GM18499 (cell line): ENCODE measurements around the gene C1orf53.
A peak's percentile ranks its signal among the peaks of the same experiment; 100 is the strongest.
"Not testable (repeated sequence)": the region's sequence is repeated elsewhere in the genome, so short reads cannot be mapped to it uniquely, and the experiment has no call there.

ENCODE experiments used
- ATAC-seq: cut with Tn5 transposase; IDR thresholded peaks from one replicate; pipeline ENCODE4 v1.9.1; 2021; ENCODE audit warnings: moderate number of reproducible peaks; ENCODE audit not compliant: insufficient read depth, unreplicated experiment

The C1orf53 gene

DNA sequence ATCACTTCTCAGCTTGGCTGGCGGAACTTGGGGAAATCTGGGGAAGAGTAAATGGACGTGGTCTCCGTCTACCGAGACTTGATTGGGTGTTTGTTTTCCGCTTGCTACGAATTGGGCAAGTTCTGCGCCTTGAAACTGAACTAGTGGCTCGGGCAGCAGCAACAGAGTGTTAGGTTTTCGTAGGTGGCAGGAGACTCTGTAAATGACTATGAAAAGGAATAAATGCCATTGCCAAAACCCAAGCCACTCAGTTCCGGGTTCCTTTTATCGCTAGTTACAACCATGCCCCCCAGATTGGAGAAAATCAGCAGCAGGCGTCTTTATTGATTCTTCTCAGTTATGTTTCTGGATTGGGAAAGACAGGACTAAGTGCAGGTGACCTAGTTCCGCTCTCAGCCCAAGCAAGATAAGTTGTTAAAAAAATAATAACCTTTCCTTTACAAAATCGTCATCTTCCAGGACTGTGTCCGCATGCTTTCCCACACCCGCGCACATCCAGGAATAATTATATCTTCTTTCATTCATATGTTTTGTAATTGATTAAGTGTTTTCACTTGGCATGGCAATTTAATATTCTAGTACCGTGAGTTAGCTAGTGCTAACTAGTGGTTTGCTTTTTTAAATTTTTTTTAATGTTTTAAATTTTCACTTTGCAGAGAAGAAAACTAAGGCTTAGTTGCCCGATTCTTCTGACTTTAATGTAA lies 18.1 kb downstream of the C1orf53 start:
- ATAC-seq = no peak

DNA sequence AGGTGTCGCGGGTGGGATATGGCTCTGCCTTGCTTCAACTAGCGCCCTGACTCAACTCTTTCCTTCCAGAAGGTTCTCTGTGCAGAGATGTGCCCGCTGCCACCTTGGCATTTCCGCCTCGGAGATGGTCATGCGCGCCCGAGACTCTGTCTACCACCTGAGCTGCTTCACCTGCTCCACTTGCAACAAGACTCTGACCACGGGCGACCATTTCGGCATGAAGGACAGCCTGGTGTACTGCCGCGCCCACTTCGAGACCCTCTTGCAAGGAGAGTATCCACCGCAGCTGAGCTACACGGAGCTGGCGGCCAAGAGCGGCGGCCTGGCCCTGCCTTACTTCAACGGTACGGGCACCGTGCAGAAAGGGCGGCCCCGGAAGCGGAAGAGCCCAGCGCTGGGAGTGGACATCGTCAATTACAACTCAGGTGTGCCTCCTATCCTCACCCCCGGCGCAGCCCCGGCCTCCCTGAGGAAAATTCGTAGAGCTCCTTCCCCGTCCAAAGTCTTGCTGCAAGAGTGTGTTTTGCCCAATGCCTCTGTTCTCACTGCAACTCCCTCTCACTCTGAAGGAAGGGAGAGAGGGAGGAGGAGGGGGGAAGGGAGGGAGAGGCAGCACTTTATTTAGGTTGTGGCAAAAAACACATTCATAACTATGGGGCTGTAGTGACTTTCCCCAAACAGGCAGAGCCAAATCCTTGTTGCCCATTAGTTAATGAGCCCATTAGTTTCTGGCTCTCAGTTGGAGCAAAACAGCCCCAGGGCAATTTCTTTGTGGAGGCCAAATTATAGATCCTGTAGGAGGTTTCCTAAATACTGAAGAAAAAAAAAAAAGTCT lies 19.0 kb downstream of the C1orf53 start:
- ATAC-seq = no peak

DNA sequence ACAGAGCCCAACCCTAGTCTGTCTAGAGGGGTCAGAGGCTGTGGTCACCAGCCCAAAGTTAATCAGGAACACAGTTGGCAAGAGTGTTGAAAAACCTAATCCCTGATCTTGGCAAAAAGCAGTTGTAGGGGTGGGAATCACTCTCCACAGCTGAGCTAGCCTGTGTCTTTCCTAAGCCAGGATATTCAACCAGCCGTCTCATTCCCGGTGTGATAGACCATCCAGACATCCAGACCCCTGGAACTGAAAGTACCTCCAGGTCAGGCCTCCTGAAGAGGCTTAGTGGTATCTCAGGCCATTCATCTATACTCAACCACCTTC lies 19.6 kb downstream of the C1orf53 start:
- no peak for ATAC-seq

DNA sequence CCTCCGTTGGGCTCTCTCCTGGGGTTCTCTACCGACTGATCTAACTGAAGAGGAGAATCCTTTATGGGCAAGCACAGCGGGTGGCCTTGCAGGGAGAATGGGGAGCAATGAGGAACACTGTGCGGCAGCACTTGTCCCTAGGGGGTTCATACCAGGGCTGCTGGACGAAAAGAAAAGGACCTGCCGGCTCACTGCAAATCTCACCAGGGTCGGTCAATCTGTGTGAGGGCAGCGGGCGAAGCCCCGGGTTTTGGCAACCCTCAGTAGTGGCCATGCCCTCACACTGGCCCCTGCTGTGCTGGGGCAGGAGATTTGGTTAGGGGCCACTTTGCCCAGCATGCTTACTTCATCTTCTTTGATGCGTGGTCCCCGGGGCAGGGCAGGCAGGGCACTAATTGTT lies 20.6 kb downstream of the C1orf53 start:
- no peak for ATAC-seq

DNA sequence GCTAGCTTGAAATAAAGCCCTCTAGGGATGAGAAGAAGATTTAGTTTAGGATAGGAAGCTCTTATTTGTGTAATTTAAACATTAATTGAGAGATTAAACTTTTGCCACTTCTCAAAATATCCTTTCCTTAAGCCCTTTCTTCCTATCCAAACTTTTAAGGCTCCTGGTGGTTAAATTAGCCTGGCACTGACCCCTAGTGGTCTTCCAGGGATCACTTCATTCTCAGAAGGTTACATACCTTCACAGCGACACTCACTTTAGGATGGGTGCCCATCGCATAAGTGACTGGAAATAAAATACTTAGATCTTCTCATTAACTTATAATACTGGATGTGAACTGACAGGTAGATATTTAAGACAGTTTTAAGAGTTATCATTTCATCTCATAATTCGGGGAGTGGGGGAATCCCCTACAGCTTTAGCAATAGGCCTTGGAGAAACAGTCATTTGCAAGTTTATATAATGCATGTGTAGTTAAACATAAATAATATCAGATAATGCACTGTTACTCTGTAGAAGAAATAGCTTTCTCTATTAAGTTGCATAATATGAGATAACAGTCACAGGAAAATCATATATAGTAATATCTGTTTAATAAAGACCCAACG lies 22.2 kb downstream of the C1orf53 start:
- peak; percentile 42 for ATAC-seq

DNA sequence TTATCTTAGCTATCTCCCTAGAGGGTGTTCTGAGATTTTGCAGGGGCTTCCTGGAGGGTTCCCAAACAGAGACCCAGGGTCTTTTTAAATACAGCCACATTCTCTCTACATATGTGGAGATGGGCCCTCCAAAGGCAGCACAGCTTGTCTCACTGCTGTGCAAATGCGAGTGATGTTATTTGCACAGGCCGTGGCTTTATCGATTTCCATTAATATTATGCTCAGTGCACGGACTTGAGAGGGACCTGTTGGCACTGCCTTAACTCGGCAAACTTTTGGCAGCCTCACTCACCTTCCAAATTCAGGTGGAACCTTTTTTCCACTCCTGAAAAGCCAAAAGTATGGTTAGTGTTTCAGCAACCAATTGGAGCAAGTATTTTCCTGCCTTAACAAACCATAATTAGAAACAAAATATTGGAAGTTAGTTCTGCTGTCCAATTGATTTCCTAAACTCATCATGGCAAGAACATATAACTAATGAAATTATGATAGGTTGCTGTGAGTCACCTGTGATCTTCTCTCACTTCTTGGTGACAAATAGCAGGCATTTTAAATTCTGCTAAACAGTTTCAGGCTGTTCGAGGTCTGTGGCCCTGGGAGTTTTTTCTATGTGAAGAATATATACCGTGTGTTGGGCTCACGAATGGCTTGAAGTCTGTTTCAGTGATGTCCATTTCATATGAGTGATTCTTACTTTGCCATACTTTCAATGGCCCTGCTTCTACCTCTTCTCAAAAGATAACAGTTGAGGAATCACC lies 25.7 kb downstream of the C1orf53 start:
- no peak for ATAC-seq

DNA sequence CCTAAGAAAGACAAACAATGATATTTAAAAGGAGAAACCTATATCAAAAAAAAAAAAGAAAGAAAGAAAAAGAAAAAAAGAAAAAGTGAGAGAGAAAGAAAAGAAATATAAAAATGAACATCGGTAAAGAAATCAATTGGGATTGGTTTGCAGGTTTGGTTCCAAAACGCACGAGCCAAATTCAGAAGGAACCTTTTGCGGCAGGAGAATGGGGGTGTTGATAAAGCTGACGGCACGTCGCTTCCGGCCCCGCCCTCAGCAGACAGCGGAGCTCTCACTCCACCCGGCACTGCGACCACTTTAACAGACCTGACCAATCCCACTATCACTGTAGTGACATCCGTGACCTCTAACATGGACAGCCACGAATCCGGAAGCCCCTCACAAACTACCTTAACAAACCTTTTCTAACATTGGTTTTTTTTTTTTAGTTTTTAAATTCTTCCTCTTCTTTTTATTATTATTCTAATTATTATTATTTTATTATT lies 26.5 kb downstream of the C1orf53 start:
- ATAC-seq = no peak

DNA sequence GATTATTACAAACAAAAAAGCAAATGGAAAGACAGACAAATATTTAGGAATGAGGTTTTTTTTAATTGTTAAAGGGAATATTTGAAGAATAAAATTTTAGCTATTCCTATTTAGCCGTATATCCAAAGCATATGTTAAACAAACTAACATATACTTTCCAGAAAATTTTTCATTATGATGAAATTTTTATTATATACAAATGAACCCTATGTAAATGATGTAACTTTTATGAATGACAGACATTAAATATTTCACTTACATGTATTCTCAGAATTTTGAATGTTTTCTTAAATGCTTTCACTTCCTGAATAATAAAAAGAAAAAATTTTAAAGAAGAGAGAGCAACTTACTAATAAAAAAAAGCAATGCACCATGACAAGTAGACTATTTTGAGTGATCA lies 30.6 kb downstream of the C1orf53 start:
- ATAC-seq = no peak

DNA sequence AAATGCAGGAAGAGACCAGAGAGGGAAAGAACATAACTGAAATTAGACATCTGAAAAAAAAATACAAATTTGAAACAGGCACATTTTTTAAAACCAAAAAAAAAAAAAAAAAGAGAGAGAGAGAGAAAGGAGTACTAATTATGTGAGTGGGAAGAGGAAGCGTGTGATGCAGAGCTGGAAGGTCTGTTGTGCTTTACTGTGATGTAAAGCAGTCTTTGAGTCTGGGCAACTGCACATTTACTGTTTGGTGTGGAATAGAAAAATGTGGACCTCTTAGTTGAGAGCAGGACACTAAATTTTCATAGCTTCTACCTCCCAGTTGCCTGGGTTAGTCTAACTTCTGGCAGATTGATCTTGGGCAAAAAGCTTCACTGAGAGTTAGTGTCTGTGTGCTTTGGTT lies 31.2 kb downstream of the C1orf53 start:
- ATAC-seq = no peak

DNA sequence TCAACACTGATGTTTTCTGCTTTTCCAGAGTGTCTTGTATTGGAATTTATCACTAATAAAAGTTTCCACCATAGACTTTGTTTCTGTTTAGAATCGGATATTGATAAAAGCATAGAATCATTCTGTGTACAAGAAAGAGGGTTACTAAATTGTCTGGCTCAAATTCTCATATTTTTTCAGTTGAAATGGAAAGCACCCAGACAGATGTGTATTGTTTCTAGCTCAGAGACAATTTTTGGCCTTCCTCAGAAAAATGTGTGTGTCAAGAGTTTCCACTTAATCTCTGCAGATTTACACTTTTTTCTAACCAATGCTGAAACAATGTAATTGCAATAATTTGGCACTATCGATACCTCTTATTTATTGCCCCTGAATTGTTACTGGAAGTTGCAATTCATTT lies 35.0 kb downstream of the C1orf53 start:
- no peak for ATAC-seq

DNA sequence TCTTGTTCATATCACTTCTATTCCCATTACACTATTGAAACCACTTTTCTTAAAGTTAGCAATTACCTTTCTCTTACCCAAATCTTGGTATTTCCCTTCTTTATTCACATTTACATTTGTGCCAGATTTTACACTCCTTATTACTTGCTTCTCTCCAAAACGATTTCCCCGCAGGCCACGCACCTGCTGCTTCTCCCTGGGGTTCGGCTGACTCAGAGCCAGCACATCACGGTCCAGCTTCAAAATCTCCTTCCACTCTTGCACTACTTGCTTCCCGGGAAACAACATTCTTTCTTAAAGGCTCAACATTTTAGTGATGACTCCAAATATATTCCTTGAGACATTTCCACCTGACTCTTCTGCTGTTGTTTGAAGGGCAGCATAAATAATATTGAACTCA lies 35.5 kb downstream of the C1orf53 start:
- no peak for ATAC-seq

DNA sequence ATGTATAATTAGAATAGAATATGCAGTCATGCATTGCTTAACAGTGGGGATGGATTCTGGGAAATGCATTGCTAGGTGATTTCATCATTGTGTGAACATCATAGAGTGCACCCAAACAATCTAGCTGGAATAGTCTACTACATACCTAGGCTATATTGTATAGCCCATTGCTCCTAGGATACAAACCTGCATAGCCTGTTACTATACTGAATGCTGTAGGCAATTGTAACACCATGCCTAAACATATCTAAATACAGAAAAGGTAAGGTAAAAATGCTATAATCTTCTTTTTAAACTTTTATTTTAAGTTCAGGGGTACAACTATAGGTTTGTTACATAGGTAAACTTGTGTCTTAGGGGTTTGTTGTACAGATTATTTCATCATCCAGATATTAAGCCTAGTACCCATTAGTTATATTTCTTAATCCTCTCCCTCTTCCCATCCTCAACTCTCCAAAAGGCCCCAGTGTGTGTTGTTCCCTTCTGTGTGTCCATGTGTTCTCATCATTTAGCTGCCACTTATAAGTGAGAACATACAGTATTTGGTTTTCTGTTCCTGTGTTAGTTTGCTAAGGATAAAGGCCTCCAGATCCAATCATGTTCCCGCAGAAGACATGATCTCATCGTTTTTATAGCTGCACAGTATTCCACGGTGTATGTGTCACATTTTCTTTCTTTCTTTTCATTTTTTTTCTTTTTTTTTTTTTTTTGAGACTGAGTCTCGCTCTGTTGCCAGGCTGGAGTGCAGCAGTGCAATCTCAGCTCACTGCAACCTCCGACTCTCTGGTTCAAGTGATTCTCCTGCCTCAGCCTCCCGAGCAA lies 36.9 kb downstream of the C1orf53 start:
- ATAC-seq = not testable (repeated sequence)

DNA sequence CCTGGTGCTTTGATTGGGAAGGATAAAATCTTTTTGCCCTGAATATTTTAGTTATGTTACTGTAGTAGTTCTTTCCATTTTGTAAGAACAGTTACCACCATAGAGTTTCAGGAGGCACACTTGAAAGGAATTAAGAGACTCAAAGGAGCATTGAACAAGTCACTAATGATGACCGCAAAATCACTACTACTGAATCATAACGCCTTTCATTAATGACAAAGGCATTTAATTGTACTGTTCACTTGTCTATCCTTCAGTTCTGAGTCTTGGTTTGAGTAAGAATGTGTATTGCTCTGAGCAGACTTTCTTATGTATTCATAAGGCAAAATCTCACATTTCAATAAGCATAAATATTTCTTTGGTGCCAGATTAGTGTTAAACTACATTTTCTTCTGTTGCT lies 39.6 kb downstream of the C1orf53 start:
- no peak for ATAC-seq

DNA sequence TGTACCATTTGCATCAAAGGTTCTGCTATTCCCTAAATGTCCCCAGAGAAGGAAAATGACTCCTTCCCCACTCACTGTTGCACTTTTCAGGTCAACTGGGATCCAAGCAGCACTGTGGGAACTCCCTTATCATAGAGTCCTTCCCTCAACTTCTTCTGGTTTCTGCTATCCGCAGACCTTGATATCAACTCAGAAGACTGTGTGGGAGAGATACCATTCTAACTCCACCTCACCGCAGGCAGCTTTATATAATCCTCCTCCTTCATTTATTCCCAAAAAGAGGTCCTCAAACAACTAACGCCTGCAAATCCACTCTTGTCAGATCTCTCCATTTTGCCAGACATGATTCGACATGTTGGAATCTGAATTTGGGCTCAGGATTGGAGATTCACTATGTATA lies 42.1 kb downstream of the C1orf53 start:
- ATAC-seq = no peak

DNA sequence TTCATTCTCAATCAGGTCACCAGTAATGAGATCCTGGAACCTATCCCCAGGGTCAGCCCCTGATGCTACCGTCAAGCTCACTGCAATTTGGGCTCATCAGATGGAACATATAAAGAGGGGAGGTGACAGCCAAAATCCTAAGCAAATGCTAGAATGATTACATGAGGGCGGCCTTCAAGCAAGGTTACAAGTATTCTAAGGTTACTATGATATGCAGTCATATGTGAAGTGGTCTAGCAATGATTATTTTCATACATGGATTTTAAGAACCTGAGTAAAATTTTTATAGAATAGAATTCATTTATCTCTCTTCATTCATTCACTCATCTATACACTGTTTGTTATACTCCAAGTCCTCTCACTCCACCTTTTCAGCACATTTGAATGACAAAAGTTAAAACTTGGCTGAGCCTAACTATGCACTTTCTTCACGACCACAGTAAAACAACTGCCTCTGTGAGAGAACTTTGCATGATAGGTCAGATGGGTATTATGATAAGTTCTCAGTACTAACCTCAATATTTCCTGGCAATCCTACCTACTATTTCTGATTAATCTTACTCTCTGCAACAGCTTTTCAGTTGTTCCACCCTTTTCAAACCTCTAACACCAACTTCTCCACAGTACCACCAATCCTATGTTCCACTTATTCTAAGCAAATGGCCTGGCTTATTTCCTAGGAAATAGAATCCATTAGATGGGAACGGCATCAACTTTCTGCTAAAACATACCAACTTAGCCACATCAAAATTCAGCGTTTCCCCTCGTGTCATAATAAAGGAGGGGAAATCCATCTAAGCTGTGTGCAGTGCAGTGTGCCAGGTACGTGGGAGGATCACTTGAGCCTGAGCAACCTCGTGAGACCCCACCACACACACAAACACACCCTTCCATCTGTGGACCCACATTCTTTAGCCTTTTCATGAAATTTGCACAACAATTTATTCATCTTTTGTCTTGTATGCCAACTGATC lies 46.8 kb downstream of the C1orf53 start:
- no peak for ATAC-seq

DNA sequence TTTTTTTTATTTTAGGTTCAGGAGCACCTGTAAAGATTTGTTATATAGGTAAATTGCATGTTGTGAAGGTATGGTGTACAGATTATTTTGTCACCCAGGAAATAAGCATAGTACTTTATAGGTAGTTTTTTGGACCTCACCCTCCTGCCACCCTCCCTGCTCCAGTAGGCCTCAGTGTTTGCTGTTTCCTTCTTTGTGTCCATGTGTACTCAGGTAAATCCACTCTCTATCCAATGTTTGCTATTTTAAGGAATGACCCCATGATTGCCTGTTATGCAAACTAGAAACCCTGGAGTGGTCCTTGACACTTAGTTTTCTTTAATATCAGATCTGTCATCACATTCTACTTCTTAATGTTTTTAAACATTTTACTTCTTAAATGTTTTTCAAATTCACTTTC lies 48.7 kb downstream of the C1orf53 start:
- no peak for ATAC-seq

DNA sequence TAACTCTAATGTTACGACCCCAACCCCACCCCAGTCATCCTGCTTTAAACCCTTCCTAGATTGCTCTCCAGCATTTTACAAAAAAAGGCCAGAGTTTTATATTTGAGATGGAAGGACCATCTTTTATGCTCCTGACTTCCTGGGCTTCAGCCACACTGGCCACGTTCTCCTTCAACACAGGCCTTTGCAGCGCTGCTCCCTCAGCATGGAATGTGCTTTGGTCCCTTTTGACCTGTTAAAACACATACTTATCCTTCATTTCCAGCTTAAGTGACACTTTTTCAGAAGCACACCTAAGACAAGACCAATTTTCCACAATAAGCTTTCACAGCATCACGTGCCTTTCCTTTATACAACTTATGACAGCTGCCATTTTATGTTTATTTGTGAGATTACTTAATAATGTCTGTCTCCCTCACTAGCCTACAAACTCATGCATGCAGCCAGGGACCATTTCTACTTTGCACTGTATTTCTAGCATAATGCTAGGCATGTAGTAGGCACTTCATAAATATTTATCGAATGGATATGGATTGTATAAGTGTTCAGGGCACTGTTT lies 49.3 kb downstream of the C1orf53 start:
- no peak for ATAC-seq

DNA sequence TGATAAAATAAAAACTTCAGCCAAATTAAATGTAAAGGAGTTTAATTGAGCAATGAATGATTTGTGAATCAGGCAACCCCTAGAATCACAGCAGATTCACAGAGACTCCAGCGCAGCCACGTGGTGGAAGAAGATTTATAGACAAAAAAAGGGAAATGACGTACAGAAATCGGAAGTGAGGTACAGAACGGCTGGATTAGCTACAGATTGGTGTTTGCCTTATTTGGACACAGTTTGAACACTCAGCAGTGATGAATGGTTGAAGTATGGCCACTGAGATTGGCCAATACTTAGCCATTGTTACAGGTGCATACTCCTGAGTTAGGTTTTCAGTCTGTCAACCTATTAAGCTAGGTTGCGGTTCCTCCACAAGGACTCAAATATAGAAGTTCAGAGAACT lies 51.0 kb downstream of the C1orf53 start:
- not testable (repeated sequence) for ATAC-seq
